ENCODE measurements around the gene BIVM. TPM values are rescaled to one million over a fixed set of nuclear protein-coding genes. Genes with fewer than 3 reads are reported as not detected.

BIVM gene, protein sequence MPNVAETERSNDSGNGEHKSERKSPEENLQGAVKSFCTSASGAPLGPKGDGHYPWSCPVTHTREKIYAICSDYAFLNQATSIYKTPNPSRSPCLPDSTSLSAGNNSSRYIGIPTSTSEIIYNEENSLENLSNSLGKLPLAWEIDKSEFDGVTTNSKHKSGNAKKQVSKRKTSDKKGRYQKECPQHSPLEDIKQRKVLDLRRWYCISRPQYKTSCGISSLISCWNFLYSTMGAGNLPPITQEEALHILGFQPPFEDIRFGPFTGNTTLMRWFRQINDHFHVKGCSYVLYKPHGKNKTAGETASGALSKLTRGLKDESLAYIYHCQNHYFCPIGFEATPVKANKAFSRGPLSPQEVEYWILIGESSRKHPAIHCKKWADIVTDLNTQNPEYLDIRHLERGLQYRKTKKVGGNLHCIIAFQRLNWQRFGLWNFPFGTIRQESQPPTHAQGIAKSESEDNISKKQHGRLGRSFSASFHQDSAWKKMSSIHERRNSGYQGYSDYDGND
- total RNA-seq (ENCODE audit: low replicate concordance), result 31.5 and 44.2 TPM in 2 replicates

DNA sequence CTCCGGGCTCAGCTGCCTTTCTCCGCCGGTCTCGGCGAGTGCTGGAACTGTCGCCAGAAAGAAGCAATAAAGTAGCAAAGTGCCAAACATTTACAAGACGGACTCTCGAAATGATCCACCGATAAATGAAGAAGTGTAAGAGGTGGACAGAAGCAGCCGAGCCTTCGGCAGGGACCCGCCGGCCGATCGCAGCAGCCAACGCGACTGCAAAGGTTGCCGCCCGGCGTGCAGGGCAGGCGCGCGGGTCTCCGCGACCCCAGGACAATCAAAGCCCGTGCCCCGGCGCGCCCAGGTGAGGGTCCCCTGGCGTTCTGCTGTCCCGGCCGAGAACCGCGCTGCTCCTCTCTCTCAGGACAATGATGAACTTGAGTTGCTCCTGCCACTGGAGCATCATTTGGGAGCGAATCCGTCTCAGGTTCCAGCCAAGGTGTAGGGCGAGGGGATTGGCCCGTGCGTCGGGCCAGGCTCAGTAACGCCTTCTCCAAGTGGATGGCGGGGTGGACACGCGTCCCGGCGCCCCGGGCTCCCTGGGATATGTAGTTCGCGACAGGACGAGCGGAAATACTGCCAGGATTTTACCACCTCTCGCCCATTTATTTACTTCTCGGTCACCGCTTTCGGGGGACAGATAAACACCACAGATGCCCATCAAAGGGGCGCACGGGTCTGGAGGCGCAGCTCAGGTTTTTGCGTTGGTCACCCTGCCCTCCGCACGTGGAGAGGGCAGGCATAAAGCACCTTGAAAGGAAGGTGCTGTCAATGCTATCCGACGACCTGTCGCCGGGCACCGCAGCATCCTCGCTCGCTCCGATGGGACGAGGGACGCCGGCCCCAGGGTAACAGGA, at the start of gene BIVM, which contains the start of gene POGLUT2:
Gene BIVM, plus strand, starts transcription at position 539 of the 845 bp plus-strand sequence. CDS start 8,149 bp downstream, outside the sequence.
Gene POGLUT2, minus strand, starts transcription at position 396 of the 845 bp plus-strand sequence. Its CDS starts 306 bp downstream, at position 90.
- TF ChIP-seq, protein P1, sequence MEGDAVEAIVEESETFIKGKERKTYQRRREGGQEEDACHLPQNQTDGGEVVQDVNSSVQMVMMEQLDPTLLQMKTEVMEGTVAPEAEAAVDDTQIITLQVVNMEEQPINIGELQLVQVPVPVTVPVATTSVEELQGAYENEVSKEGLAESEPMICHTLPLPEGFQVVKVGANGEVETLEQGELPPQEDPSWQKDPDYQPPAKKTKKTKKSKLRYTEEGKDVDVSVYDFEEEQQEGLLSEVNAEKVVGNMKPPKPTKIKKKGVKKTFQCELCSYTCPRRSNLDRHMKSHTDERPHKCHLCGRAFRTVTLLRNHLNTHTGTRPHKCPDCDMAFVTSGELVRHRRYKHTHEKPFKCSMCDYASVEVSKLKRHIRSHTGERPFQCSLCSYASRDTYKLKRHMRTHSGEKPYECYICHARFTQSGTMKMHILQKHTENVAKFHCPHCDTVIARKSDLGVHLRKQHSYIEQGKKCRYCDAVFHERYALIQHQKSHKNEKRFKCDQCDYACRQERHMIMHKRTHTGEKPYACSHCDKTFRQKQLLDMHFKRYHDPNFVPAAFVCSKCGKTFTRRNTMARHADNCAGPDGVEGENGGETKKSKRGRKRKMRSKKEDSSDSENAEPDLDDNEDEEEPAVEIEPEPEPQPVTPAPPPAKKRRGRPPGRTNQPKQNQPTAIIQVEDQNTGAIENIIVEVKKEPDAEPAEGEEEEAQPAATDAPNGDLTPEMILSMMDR (IDR thresholded peaks at IDR 0.05; ENCODE audit: insufficient read depth, low read length), result no peak
- peak within 1 kb of the TSS; percentile 94 for H3K4me3 ChIP-seq (ENCODE audit: low read depth, low read length)
- peak; percentile 89 for DNase-seq (ENCODE audit: low read depth)

GRCh38 chr13:102751886-102752285, 47.0 kb upstream of the BIVM start:
- TF ChIP-seq, protein P1 (IDR thresholded peaks at IDR 0.05; ENCODE audit: insufficient read depth, low read length), result no peak

GRCh38 chr13:102757006-102757405, 41.9 kb upstream of the BIVM start:
- H3K4me3 ChIP-seq (ENCODE audit: low read depth, low read length), result no peak overlapping the region
- DNase-seq (ENCODE audit: low read depth), result no peak
- TF ChIP-seq, protein P1 (IDR thresholded peaks at IDR 0.05; ENCODE audit: insufficient read depth, low read length), result no peak

More at GRCh38 chr13:102751886-102752285, 47.0 kb upstream of the BIVM start:
- H3K4me3 ChIP-seq (ENCODE audit: low read depth, low read length), result no peak overlapping the region
- DNase-seq (ENCODE audit: low read depth), result no peak

DNA sequence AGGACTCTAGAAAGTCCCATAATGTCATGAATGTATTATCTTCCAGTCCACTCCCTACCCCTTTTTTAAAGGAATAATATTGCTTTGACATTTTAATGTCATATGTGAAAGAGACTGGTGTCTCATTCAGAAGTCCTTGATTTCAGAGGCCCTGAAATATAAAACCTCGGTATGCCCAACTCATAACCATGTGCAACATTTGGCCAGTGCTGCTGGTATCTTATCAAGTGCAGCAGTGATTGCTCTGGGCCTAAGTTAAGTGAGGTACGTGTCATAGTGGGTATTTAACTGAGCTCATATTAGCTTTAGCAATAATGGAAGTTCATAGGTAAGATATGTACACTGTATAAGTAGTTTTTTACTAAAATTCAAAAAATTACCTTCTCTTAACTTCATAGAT, 40.1 kb upstream of the BIVM start:
- H3K4me3 ChIP-seq (ENCODE audit: low read depth, low read length), result no peak overlapping the region
- no peak for DNase-seq (ENCODE audit: low read depth)
- TF ChIP-seq, protein P1 (IDR thresholded peaks at IDR 0.05; ENCODE audit: insufficient read depth, low read length), result no peak

DNA sequence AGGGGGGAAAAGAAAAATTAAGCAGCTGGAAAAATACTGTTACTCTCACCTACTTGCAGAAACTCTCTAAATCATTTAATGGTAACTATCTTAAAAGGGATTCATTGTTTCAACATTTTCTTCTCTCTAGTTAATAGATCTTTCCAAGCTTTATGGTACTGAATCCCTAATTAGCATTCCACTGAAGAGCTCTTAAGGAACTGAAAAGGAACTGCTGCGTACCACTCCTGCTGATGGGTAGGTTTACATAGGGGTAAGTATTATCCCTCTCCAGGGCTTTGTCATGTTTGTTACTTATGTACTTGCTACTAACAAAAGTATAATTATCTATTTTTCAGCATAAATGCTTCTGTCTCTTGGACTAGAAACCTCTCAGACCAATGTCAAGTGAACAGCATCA, 37.8 kb upstream of the BIVM start:
- DNase-seq (ENCODE audit: low read depth), result no peak
- TF ChIP-seq, protein P1 (IDR thresholded peaks at IDR 0.05; ENCODE audit: insufficient read depth, low read length), result no peak
- H3K4me3 ChIP-seq (ENCODE audit: low read depth, low read length), result no peak overlapping the region

- no peak overlapping the region for H3K4me3 ChIP-seq (ENCODE audit: low read depth, low read length)
- TF ChIP-seq, protein P1 (IDR thresholded peaks at IDR 0.05; ENCODE audit: insufficient read depth, low read length), result no peak
- DNase-seq (ENCODE audit: low read depth), result no peak
Measured at GRCh38 chr13:102763741-102764140, 35.2 kb upstream of the BIVM start.
